ENCODE measurements around the gene AP1M1.

Gene AP1M1

DNA sequence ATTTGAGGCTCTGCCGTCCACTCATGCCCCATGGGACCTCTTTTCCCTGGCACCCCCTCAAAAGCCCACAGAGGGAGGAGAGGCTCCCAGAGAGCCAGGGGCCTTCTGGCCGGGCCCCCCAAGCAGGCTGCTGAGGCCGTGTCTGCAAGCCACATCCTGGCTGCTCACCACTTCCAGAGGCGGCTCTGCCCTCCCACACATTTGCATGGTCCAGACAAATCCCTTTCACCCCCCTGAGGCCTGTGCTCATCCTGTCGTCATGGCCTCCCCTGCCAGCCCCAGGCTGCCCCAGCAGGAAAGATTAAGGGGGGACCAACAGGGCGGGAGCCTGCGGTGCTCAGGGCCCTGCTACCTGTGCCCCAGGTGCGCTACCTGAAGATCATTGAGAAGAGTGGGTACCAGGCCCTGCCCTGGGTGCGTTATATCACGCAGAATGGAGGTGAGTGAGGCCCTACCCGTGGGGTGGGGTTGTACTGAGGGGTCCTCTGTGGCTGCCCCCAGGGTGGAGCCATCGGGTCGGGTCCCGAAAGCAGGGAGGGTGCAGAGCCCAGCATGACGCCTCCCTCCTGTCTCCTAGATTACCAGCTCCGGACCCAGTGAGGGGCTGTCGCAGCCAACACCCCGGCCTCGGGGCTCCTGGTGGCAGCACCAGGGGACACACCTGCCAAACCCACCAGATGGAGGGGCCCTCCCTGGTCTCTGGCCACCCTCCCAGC, 36.3 kb downstream of the AP1M1 start:
- DNase-seq (ENCODE audit: low spot score), result no peak
- TF ChIP-seq, protein P1, sequence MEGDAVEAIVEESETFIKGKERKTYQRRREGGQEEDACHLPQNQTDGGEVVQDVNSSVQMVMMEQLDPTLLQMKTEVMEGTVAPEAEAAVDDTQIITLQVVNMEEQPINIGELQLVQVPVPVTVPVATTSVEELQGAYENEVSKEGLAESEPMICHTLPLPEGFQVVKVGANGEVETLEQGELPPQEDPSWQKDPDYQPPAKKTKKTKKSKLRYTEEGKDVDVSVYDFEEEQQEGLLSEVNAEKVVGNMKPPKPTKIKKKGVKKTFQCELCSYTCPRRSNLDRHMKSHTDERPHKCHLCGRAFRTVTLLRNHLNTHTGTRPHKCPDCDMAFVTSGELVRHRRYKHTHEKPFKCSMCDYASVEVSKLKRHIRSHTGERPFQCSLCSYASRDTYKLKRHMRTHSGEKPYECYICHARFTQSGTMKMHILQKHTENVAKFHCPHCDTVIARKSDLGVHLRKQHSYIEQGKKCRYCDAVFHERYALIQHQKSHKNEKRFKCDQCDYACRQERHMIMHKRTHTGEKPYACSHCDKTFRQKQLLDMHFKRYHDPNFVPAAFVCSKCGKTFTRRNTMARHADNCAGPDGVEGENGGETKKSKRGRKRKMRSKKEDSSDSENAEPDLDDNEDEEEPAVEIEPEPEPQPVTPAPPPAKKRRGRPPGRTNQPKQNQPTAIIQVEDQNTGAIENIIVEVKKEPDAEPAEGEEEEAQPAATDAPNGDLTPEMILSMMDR (IDR thresholded peaks at IDR 0.05; ENCODE audit: extremely low read depth, insufficient read depth, missing control alignments), result no peak
- in situ Hi-C loops (cut with MboI; ENCODE audit: low pct_unique_long_range_greater_than_20kb, low sequenced_read_pairs, unreplicated experiment), result no loop called here

- no peak for DNase-seq (ENCODE audit: low spot score)
- TF ChIP-seq, protein P1 (IDR thresholded peaks at IDR 0.05; ENCODE audit: extremely low read depth, insufficient read depth, missing control alignments), result no peak
- in situ Hi-C loops (cut with MboI; ENCODE audit: low pct_unique_long_range_greater_than_20kb, low sequenced_read_pairs, unreplicated experiment), result no loop called here
Measured at GRCh38 chr19:16234552-16235445, 37.1 kb downstream of the AP1M1 start.

GRCh38 chr19:16235811-16236652, 38.3 kb downstream of the AP1M1 start:
- in situ Hi-C loops (cut with MboI; ENCODE audit: low pct_unique_long_range_greater_than_20kb, low sequenced_read_pairs, unreplicated experiment), result no loop called here
- TF ChIP-seq, protein P1 (IDR thresholded peaks at IDR 0.05; ENCODE audit: extremely low read depth, insufficient read depth, missing control alignments), result no peak
- no peak for DNase-seq (ENCODE audit: low spot score)

GRCh38 chr19:16244091-16244490, 46.4 kb downstream of the AP1M1 start:
- in situ Hi-C loops (cut with MboI; ENCODE audit: low pct_unique_long_range_greater_than_20kb, low sequenced_read_pairs, unreplicated experiment), result no loop called here
- DNase-seq (ENCODE audit: low spot score), result no peak
- TF ChIP-seq, protein P1 (IDR thresholded peaks at IDR 0.05; ENCODE audit: extremely low read depth, insufficient read depth, missing control alignments), result no peak

DNA sequence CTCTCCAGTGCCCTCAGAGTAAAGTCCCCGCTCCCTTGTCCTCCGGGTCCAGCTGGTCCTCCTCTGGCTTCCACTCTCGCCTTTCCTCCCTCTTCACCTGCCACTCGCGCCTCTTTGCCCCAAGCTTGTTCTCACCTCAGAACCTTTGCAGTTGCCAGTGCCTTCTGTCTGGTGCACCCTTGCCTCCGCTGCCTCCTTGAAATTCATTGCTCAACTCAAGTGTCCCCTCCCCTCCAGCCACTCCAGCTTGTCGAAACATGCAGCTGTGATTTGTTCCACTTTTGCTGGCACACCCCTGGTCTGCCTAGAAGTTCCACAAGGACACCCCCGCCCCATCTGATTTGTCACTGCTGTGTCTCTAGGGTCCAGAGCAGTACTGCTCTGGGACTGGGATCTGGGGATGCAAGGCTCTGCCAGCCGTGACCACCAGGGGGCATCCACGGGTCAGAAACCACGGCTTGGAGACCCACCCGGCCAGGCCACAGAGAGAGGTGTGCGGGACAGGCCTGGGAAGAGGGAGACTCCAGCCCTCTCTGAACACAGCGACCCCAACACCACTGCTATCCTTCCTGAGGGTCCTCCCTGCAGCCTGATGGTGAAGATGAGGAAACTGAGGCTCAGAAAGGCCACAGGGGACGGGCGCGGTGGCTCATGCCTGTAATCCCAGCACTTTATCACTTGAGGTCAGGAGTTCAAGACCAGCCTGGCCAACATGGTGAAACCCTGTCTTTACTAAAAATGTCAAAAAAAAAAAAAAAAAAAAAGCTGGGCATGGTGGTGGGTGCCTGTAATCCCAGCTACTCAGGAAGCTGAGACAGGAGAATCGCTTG, 49.9 kb downstream of the AP1M1 start:
- peak; percentile 91 for DNase-seq (ENCODE audit: low spot score)
- in situ Hi-C loops (cut with MboI; ENCODE audit: low pct_unique_long_range_greater_than_20kb, low sequenced_read_pairs, unreplicated experiment), result loop anchor here (5.0 kb wide), 1 partner anchor 140 kb away; no protein-coding TSS in a partner anchor
- TF ChIP-seq, protein P1 (IDR thresholded peaks at IDR 0.05; ENCODE audit: extremely low read depth, insufficient read depth, missing control alignments), result peak; percentile 98

All from GM13977 (cell line).